ENCODE measurements around the gene GAGE10.

GAGE10 gene

DNA sequence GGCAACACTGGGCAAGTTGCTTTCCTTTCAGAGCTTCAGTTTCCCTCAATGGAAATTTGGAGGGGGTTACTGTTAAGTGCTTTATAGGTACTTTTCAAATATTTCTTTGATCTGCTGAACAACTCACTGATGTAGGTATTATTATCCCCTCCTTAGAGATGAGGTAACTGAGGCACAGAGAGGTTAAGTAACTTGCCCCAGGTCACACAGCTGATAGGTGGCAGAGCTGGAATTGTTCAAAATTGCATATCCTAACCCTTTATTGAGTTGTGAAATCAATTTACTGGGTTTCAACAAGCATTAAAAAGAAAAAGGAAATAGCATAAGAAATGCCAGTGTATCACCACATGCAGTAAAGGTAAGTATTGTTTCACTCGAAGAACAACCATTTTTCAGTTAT is 27.2 kb upstream of the GAGE10 start:
- no peak for DNase-seq (ENCODE audit: low spot score)
- ChIA-PET POLR2A (ENCODE audit: low non-redundant PET) (no interaction called here), CTCF (interaction anchor here (0.6 kb wide), 1 partner anchor 79 kb away, joined by 3 read pairs; no protein-coding TSS in a partner anchor)

DNA sequence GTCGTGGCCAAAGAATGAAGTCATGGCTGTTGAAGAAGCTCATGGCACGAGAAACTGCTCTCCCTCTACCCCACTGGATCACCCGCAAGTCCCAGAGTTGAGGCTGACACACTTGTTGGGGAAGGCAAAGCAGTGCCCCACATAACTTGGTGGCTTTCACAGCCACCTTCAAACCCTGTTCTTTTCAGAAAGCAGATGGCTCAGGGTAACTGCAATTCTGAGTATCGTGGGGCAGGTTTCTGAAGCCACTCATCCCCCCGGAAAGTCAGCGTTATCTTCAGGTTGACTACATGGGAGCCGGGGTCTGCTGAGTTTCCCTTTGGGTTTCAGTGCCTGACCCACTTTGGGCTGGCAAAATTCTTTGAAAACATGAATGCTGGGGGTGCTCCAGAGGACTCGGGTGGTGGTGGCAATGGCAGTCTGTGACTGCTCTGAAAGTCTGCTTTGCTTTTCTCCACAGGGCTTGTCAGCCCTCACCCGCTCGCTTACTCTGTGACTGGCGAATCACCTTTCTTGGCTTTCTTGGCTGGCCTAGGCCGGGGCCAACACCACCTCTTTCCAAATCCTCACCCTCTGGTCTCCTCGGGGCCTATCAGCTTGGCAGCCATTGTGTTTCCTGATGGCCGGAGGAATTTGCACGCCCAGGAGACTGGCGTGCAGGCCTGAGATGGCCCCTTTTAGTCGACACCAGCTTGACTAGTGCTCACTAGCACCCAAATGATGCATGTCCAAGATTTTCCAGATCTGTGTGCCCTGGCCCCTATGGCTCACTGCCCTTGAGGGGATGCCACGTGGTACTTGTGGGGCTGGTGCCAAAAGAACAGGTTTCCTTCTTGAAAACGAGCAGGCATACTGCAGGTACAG is 26.5 kb upstream of the GAGE10 start:
- CTCF ChIA-PET, result no interaction called here
- POLR2A ChIA-PET (ENCODE audit: low non-redundant PET), result interaction anchor here (0.7 kb wide), 1 partner anchor 10 kb away, joined by 3 read pairs; no protein-coding TSS in a partner anchor
- DNase-seq (ENCODE audit: low spot score), result no peak
- 0 out of 2 replicates have a peak overlapping the region, but pooled peaks have one; percentile 4 for H3K27ac ChIP-seq
- TF ChIP-seq, protein P1, sequence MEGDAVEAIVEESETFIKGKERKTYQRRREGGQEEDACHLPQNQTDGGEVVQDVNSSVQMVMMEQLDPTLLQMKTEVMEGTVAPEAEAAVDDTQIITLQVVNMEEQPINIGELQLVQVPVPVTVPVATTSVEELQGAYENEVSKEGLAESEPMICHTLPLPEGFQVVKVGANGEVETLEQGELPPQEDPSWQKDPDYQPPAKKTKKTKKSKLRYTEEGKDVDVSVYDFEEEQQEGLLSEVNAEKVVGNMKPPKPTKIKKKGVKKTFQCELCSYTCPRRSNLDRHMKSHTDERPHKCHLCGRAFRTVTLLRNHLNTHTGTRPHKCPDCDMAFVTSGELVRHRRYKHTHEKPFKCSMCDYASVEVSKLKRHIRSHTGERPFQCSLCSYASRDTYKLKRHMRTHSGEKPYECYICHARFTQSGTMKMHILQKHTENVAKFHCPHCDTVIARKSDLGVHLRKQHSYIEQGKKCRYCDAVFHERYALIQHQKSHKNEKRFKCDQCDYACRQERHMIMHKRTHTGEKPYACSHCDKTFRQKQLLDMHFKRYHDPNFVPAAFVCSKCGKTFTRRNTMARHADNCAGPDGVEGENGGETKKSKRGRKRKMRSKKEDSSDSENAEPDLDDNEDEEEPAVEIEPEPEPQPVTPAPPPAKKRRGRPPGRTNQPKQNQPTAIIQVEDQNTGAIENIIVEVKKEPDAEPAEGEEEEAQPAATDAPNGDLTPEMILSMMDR (conservative IDR thresholded peaks at IDR 0.05; ENCODE audit: low read depth), result no peak

More for the DNA sequence above, 27.2 kb upstream of the GAGE10 start:
- TF ChIP-seq, protein P1 (conservative IDR thresholded peaks at IDR 0.05; ENCODE audit: low read depth), result no peak
- no peak overlapping the region for H3K27ac ChIP-seq

DNA sequence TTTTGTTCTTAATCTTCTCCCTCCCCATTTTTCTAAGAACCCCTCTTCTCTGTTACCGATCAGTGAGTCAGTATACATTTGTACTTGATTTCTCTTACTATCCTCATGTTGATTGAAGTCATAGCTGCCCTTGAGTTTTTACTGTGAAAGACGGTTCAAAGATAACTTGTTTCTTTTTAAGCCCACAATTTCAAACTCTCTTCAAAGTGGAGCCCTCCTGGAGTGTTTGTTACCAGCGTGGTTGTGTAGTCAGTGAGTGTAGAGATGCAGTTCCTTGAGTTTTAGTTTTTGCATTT is 26.0 kb upstream of the GAGE10 start:
- TF ChIP-seq, protein P1 (conservative IDR thresholded peaks at IDR 0.05; ENCODE audit: low read depth), result no peak
- CTCF ChIA-PET, result no interaction called here
- H3K27ac ChIP-seq, result no peak overlapping the region
- DNase-seq (ENCODE audit: low spot score), result no peak
- POLR2A ChIA-PET (ENCODE audit: low non-redundant PET), result interaction anchor here (0.7 kb wide), 1 partner anchor 9 kb away, joined by 3 read pairs; no protein-coding TSS in a partner anchor

DNA sequence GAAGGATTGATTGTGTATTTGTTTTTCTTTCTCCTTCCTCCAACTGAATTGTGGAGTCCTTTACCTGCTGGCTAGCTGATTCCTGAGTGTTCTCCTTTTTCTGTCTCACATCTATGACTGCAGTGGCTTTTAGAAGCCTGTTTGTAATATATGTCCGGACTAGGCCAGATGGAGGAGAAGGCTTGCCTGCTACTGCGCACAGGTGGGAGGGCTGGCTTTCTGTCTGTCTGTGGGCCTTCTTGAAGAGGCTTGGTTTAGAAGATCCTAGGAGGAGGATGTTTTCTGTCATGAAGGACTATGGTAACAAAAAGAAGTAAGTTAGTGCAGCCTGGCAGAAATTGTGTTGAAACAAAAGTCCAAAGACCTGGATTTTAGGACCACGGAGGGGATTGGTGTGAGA is 25.4 kb upstream of the GAGE10 start:
- POLR2A ChIA-PET (ENCODE audit: low non-redundant PET), result no interaction called here
- TF ChIP-seq, protein P1 (conservative IDR thresholded peaks at IDR 0.05; ENCODE audit: low read depth), result no peak
- no peak overlapping the region for H3K27ac ChIP-seq
- CTCF ChIA-PET, result no interaction called here
- DNase-seq (ENCODE audit: low spot score), result no peak

DNA sequence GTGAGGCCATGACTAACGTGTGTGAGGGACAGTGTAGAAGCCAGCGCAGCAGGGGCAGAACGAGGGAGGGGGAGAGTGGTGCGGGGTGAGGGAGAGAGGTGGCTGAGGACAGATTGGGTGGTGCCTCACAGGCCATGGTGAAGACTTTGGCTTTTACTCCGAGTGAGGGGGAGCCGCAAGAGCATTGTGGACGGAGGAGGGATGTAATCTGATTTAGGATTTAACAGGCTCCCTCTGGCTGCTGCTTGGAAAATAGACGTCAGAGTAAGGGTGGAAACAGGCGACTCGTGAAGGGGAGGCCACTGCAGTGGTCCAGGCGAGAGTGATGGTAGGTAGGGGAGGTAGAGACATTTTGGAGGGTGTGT is 20.8 kb upstream of the GAGE10 start:
- TF ChIP-seq, protein P1 (conservative IDR thresholded peaks at IDR 0.05; ENCODE audit: low read depth), result no peak
- no peak for DNase-seq (ENCODE audit: low spot score)
- CTCF ChIA-PET, result no interaction called here
- no peak overlapping the region for H3K27ac ChIP-seq
- POLR2A ChIA-PET (ENCODE audit: low non-redundant PET), result no interaction called here

DNA sequence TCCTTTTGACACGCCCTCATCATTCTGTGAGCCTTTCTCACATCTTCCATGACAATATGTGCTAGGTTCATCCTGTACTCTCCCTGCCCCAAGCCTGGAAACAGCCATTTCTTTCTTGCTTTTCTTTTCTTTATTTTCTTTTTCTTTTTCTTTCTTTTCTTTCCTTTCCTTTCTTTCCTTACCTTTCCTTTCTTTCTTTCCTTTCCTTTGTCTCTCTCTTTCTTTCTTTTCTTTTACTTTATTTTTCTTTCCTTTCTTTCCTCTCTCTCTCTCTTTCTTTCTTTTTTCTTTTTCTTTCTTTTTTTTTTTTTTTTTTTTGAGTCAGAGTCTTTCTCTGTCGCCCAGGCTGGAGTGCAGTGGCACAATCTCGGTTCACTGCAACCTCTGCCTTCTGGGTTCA is 19.2 kb upstream of the GAGE10 start:
- no peak for DNase-seq (ENCODE audit: low spot score)
- CTCF ChIA-PET, result no interaction called here
- TF ChIP-seq, protein P1 (conservative IDR thresholded peaks at IDR 0.05; ENCODE audit: low read depth), result no peak
- POLR2A ChIA-PET (ENCODE audit: low non-redundant PET), result no interaction called here
- H3K27ac ChIP-seq, result no peak overlapping the region

Data from RWPE1 (cell line).